ENCODE measurements around the gene ZNF695.

DNA sequence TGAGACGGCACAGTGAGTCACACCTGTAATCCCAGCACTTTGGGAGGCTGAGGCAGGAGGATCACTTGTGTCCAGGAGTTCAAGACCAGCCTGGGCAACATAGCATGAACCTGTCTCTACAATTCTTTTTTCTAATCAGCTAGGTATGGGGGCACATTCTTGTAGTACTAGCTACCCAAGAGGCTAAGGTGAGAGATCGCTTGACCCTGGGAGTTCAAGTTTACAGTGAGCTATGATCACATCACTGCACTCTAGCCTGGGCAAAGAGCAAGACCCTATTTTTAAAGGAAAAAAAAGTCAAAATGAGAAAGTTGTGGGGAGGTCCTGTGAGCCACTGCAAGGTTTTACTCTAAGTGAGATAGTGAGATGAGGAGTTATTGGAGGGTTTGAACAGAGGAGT is 41.4 kb downstream of the ZNF695 start:
- TF ChIP-seq ZBTB17 (CRISPR knock-in tag; IDR thresholded peaks at IDR 0.05) (no peak), TRIM28 (IDR thresholded peaks at IDR 0.05) (no peak), SRSF9 (IDR thresholded peaks at IDR 0.05; ENCODE audit: borderline replicate concordance, low read depth, low read length) (no peak), TARDBP (IDR thresholded peaks at IDR 0.05) (no peak), EZH2 (IDR thresholded peaks at IDR 0.05; ENCODE audit: borderline replicate concordance, low read depth, low read length) (no peak), POLR2AphosphoS5 (IDR thresholded peaks at IDR 0.05; ENCODE audit: control insufficient read depth, insufficient read depth, low read depth, low read length) (no peak), RFX5 (IDR thresholded peaks at IDR 0.05; ENCODE audit: low read depth, low read length) (no peak), CEBPB (tag; IDR thresholded peaks at IDR 0.05) (no peak), EP300 (IDR thresholded peaks at IDR 0.05; ENCODE audit: low read length) (no peak), CBFB (CRISPR knock-in tag; IDR thresholded peaks at IDR 0.05) (no peak)
- TF ChIP-seq, protein P1, sequence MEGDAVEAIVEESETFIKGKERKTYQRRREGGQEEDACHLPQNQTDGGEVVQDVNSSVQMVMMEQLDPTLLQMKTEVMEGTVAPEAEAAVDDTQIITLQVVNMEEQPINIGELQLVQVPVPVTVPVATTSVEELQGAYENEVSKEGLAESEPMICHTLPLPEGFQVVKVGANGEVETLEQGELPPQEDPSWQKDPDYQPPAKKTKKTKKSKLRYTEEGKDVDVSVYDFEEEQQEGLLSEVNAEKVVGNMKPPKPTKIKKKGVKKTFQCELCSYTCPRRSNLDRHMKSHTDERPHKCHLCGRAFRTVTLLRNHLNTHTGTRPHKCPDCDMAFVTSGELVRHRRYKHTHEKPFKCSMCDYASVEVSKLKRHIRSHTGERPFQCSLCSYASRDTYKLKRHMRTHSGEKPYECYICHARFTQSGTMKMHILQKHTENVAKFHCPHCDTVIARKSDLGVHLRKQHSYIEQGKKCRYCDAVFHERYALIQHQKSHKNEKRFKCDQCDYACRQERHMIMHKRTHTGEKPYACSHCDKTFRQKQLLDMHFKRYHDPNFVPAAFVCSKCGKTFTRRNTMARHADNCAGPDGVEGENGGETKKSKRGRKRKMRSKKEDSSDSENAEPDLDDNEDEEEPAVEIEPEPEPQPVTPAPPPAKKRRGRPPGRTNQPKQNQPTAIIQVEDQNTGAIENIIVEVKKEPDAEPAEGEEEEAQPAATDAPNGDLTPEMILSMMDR (IDR thresholded peaks at IDR 0.05 in 2 of 3, conservative IDR thresholded peaks at IDR 0.05 in 1 of 3; ENCODE audit: insufficient read depth in 2 of 3, low read depth in 1 of 3, low read length in 3 of 3), result no peak

Measured in K562 (cell line).